Chondrocyte (in vitro differentiated cells): ENCODE measurements around the gene ATXN7L1. TPM values are rescaled to one million over a fixed set of nuclear protein-coding genes. Genes with fewer than 3 reads are reported as not detected.

Experiments used
- DNase-seq: peaks from one replicate; pipeline ENCODE4 v3.0.0; 2021; ENCODE audit warnings: mixed read lengths, low spot score
- H3K27ac Mint-ChIP-seq: one replicate; pipeline ENCODE4 v1.8.0; 2021; ENCODE audit warnings: mild to moderate bottlenecking, moderate library complexity, mixed read lengths; ENCODE audit not compliant: unreplicated experiment
- H3K27me3 Mint-ChIP-seq: 2 replicates; pipeline ENCODE4 v1.8.0; 2021; ENCODE audit warnings: low read depth, mixed read lengths
- H3K36me3 Mint-ChIP-seq: 2 replicates; pipeline ENCODE4 v1.8.0; 2021; ENCODE audit warnings: low read depth, mixed read lengths
- H3K4me1 Mint-ChIP-seq: 2 replicates; pipeline ENCODE4 v1.8.0; 2021; ENCODE audit warnings: low read depth, mild to moderate bottlenecking, mixed read lengths
- H3K4me3 Mint-ChIP-seq: one replicate; pipeline ENCODE4 v1.8.0; 2021; ENCODE audit warnings: mild to moderate bottlenecking, moderate library complexity, mixed read lengths; ENCODE audit not compliant: unreplicated experiment
- H3K9me3 Mint-ChIP-seq: 2 replicates; pipeline ENCODE4 v1.8.0; 2021; ENCODE audit warnings: low read depth, mixed read lengths
- total RNA-seq: library from RNA; stranded (reverse); gene quantifications from 3 replicates; pipeline ENCODE4 v1.2.1, GENCODE V29; 2021
- TF ChIP-seq, protein P1 (sequence below): fragments of 200-600 bp; sonication (generic); IDR thresholded peaks from 2 replicates; pipeline ENCODE4 v1.5.0; 2021; ENCODE audit warnings: antibody characterized with exemption, mild to moderate bottlenecking, moderate library complexity

ATXN7L1 gene
- total RNA-seq, 1 donor from 2014 or later, result 6.4 TPM

DNA sequence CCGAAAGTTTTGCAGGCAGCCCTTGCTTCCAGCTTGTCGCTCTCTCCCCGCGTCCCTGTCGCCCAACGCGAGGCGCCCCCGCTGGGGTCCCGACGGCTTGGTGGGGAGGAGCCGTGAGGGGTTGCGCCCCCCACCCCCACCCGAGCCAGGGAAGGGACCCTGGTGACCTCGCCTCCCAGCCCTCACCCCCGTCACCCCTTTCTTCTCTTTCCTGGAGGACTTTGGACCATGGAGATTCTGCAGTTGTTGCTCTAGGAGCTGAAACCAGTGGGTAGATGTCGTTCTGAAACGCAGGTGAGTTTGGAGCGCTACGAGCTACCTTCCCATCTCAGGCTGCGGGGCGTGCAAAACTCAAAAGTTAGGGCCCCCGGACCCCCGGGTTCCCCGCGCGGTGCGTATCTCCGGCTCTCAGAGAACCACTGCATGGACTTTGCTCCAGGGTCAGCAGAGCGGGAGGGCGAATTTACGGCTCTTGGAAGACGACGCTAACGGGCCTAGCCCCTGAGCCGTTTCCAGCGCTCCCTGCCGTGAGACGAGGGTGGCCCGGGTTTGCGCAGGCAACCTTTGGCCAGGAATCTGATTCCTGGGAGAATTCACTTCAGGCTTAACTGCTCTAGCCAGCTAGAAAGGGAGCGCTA is 684 bp upstream of the ATXN7L1 start:
- peaks cover 3% of the 10 kb centered on the region for H3K36me3 Mint-ChIP-seq
- H3K4me3 Mint-ChIP-seq, result peak overlapping the region; percentile 83
- no peak for DNase-seq
- no peaks in the 10 kb centered on the region for H3K27me3 Mint-ChIP-seq
- TF ChIP-seq, protein P1, sequence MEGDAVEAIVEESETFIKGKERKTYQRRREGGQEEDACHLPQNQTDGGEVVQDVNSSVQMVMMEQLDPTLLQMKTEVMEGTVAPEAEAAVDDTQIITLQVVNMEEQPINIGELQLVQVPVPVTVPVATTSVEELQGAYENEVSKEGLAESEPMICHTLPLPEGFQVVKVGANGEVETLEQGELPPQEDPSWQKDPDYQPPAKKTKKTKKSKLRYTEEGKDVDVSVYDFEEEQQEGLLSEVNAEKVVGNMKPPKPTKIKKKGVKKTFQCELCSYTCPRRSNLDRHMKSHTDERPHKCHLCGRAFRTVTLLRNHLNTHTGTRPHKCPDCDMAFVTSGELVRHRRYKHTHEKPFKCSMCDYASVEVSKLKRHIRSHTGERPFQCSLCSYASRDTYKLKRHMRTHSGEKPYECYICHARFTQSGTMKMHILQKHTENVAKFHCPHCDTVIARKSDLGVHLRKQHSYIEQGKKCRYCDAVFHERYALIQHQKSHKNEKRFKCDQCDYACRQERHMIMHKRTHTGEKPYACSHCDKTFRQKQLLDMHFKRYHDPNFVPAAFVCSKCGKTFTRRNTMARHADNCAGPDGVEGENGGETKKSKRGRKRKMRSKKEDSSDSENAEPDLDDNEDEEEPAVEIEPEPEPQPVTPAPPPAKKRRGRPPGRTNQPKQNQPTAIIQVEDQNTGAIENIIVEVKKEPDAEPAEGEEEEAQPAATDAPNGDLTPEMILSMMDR, result peak; percentile 58
- no peaks in the 10 kb centered on the region for H3K9me3 Mint-ChIP-seq
- H3K4me1 Mint-ChIP-seq, result peaks cover 23% of the 10 kb centered on the region
- no peak overlapping the region for H3K27ac Mint-ChIP-seq

DNA sequence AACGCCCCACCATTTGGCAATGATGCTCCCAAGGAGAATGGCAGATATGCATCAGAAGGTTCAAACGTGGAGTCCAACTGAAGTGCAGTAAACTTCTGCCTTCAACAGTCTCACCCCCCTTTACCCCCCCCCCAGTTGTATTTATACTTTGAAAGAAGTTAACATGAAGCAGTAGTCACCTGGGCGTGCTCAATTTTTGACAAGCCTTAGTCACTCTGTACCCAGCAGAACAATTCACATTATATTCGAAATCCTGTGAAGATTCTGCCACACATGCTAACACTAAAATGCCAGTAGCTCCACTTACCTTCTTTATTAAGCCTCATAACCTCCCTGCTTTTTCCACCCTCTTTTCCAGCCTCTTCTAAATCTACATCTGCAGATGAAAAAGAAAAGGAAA is 894 bp downstream of the ATXN7L1 start:
- Mint-ChIP-seq H3K27me3 (no peaks in the 10 kb centered on the region), H3K36me3 (peaks cover 3% of the 10 kb centered on the region), H3K4me1 (peaks cover 23% of the 10 kb centered on the region), H3K9me3 (no peaks in the 10 kb centered on the region), H3K4me3 (peak overlapping the region; percentile 100), H3K27ac (peak overlapping the region; percentile 100)
- DNase-seq, result no peak
- TF ChIP-seq, protein P1, result no peak

DNA sequence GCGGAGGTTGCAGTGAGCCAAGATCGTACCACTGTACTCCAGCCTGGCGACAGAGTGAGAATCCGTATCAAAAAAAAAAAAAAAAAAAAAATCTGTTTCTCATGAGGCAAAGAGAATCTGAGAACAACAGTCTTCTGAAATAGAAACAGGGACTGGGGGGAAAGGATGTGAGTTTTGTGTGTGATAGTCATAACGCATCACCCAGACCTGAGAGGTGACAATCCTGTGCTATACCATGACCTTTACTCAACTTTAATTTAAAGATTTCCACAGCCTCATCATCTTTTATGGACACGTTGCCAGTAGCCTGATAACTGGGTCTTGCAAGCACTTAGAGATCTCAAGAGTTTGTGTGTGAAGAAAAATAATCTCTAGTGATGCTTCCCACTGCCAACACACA is 2.3 kb downstream of the ATXN7L1 start:
- no peak overlapping the region for H3K27ac Mint-ChIP-seq
- TF ChIP-seq, protein P1, result no peak
- no peaks in the 10 kb centered on the region for H3K27me3 Mint-ChIP-seq

DNA sequence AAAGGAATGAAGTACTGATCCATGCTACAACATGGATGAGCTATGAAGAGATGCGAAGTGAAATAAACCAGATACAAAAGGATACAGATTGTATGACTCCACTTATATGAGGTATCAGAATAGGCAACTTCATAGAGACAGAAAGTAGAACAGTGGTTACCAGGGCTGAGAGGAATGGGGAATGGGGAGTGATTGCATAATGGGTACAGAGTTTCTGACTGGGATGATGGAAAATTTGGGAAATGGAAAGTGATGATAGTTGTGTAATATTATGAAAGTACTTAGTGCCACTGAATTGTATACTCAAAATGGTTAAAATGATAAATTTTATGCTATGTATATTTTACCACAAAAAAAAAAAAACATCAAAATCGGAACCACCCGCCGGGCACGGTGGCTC is 3.9 kb downstream of the ATXN7L1 start:
- TF ChIP-seq, protein P1, result no peak
- Mint-ChIP-seq H3K36me3 (peaks cover 4% of the 10 kb centered on the region), H3K27me3 (no peaks in the 10 kb centered on the region), H3K9me3 (no peaks in the 10 kb centered on the region), H3K27ac (no peak overlapping the region), H3K4me1 (peaks cover 20% of the 10 kb centered on the region), H3K4me3 (no peak overlapping the region)
- no peak for DNase-seq

More for the DNA sequence above, 2.3 kb downstream of the ATXN7L1 start:
- Mint-ChIP-seq H3K4me3 (no peak overlapping the region), H3K9me3 (no peaks in the 10 kb centered on the region), H3K36me3 (peaks cover 3% of the 10 kb centered on the region), H3K4me1 (peaks cover 23% of the 10 kb centered on the region)
- DNase-seq, result no peak

DNA sequence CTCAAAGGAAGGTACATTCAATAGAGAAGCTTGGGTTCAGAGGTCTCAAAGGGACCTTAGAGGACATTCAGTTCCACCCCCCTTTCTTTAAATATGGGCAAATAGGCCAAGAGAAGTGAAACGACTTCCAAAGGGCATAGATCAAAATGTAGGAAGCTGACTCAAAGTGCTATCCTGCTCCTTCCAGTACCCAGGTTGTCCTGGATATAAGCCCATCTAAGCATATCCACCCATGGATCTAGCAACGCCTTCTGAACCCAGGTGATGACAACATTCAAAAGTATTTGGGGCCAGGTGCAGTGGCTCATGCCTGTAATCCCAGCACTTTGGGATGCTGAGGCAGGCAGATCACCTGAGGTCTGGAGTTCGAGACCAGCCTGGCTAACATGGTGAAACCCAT is 5.3 kb downstream of the ATXN7L1 start:
- Mint-ChIP-seq H3K27me3 (no peaks in the 10 kb centered on the region), H3K27ac (no peak overlapping the region), H3K9me3 (no peaks in the 10 kb centered on the region), H3K4me1 (peaks cover 13% of the 10 kb centered on the region), H3K36me3 (peaks cover 4% of the 10 kb centered on the region), H3K4me3 (no peak overlapping the region)
- TF ChIP-seq, protein P1, result no peak
- no peak for DNase-seq
